ENCODE results near the gene ANKRD44.

DNA sequence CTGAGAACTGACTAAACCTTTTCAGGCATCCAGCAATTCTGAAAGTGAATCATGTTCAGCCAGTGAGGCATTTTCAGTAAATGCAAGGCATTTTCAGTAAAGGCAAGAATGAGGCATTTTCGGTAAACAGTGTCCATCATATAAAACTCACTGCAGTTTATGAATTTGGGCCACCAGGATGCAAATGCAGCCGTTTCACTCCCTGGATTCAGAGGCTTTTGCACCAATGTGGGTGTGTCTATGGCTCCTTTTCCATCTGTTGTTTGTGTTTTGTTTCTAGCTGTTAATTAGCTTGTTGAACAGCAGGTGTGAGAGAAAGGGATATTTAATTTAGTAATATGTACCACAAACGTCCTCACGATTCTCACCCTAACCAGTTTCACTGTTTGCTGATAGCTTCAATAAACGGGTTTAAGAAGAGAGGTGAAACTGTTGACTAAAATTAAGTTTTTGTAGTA is 267.8 kb downstream of the ANKRD44 start:
- TF ChIP-seq, protein P1, sequence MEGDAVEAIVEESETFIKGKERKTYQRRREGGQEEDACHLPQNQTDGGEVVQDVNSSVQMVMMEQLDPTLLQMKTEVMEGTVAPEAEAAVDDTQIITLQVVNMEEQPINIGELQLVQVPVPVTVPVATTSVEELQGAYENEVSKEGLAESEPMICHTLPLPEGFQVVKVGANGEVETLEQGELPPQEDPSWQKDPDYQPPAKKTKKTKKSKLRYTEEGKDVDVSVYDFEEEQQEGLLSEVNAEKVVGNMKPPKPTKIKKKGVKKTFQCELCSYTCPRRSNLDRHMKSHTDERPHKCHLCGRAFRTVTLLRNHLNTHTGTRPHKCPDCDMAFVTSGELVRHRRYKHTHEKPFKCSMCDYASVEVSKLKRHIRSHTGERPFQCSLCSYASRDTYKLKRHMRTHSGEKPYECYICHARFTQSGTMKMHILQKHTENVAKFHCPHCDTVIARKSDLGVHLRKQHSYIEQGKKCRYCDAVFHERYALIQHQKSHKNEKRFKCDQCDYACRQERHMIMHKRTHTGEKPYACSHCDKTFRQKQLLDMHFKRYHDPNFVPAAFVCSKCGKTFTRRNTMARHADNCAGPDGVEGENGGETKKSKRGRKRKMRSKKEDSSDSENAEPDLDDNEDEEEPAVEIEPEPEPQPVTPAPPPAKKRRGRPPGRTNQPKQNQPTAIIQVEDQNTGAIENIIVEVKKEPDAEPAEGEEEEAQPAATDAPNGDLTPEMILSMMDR (IDR thresholded peaks at IDR 0.05; ENCODE audit: low read length) = no peak
- TF ChIP-seq EZH2 (IDR thresholded peaks at IDR 0.05; ENCODE audit: borderline replicate concordance, low read length) = no peak
